Activated naive CD4-positive, alpha-beta T cell (primary cell): ENCODE results near the gene SOCS7.

ENCODE experiments used
- DNase-seq, 4 experiments: peaks; one replicate each; lab custom pipeline; 2025; lab: John Stamatoyannopoulos, UW

Gene SOCS7

DNA sequence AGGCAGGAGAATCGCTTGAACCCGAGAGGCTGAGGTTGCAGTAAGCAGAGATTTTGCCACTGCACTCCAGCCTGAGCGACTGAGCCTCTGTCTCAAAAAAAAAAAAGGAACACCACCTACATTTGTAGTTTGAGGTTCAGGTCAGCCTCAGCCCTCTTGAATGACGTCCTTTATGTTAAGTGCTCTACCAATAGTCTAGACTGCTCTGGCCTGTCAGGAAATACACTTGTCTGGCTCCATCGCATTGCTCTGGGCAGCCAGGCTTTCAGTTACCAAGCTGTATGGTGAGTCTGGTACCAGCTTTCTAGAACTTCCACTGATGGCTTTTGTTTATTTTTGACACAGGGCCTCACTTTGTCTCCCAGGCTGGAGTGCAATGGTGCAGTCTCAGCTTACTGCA, 11.4 kb downstream of the SOCS7 start:
- no peak for DNase-seq

DNA sequence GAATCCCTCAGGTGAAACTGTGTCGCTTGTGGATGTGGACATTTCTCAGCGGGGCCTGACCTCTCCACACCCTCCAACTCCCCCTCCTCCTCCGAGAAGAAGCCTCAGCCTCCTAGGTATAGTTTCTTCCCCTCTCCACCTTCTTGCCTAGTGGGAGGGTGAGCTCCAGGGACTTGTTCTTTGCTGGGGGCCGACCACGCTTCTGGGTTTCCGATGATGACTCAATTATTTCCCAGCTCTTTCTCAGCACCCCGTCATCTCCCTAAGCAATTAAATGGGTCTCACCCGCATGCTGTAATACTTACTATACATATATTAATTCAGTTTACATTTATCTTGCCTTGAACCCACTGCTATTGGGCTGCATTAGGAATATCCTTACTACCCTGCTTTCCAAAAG, 13.1 kb downstream of the SOCS7 start:
- no peak for DNase-seq

DNA sequence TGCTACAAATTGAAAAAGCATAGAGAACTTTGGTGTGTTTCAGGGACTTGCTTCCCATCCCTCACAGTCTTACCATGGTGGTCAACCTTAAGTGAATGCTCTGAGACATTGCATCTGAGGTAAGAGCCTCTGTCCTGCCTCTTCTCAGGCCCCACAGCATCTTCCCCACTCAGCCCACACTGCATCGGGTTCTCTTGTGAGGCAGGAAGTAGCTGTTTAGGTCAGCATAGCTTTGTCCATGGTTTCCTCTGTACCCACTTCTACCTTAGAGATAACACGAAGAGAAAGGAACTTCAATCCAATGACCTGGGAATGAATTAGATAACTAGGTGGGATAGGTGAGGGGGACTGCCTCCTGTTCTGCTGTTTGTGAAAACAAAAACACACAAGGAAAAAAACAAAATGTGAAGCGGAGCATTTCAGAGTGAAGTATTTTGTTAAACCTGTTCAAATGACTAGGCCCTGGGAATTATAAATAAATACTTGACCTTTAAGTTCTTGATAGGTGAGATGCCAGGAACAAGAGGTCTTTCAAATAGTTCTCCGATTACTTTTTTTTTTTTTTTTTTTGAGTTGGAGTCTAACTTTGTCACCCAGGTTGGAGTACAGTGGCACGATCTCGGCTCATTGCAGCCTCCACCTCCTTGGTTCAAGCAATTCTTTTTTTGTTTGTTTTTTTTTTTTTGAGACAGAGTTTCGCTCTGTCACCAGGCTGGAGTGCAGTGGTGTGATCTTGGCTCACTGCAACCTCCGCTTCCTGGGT, 17.7 kb downstream of the SOCS7 start:
- no peak for DNase-seq

DNA sequence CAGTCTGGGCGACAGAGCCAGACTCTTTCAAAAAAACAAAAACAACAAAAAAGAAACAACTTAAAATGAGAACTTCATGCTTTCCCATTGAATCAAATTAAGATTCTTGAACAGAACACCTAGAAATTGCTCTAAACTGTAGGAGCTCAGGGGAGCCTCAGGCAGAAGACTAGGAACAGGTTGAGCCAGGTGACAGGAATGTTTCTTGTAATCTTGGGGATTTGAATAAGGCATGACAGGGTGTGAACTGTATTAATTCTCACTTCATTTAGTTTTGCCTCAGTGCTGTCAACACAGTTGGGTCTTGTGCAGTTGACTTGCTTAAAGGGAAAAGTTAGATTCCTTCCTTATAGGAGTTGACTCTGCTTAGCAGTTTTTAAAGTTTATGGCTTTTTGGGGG, 27.8 kb downstream of the SOCS7 start:
- no peak for DNase-seq

DNA sequence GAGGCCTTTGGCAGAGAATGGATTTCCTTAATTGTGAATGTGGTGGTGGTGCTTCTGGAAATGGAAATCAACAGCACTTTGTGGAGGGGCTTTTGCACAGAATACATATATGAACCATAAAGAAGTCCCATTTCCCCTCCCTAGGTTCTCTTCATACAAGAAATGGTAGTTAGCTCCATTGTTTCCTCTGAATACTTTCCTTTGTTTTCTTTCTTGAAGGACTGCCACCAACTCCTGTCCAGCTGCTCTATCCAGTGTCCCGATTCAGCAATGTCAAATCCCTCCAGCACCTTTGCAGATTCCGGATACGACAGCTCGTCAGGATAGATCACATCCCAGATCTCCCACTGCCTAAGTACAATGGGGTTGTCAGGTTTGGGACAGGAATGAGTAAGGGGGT, 43.4 kb downstream of the SOCS7 start:
- no peak for DNase-seq

DNA sequence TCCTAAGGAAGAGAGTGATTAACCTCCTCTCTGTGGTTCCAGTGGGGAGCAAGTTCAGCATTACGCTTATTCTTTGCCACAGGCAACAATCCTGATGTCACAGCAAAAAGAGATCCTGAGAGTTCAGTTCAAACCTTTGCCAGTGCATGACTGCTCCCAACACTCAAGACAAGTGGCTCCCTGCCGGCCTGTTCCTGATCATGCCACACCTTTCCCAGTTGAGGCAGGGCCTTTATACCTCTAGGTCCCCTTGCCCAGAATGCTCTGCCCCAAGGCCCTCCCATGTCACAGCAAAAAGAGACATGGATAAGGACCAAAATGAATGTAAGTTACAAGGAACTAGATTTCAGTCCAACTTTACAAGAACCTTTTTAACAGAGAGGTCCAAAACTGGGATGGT, 45.6 kb downstream of the SOCS7 start:
- no peak for DNase-seq

DNA sequence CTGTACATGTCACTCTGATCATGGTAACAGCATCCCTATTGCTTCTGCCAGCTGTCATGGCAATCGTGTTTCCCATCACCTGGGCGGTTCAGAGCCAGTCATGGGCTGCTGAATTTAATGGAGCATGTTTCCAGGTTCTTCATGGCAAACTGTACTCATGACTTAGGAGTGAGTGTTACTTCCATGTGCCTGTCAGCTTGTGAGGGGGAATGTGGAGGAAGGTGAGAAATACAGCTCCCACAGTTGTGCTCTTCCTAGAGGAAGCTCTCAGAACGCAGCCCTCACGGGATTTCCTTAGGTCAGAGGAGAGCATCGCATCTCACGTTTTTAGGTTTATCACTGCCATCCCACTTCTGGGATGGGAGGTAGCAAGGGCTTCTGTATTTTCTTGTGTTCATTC, 48.6 kb downstream of the SOCS7 start:
- no peak for DNase-seq

DNA sequence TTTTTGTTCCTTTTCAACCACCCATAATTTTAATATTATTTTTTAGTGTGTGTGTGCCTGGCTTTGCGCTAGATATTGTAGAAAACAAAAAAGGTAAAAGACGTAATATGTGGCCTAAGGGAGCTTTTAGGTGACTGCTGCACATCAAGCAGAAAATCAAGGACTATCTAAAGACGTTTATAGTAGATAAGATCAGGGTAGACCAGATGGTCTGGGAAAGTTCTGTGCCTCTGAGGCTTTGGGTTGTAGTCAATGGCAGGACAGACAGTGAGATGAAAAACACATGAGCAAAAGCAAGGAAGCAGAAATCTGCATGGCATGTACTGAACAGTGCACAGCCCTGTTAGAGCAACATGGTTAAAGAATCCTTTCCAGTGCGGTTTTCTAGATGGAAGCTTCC, 49.8 kb downstream of the SOCS7 start:
- no peak for DNase-seq

DNA sequence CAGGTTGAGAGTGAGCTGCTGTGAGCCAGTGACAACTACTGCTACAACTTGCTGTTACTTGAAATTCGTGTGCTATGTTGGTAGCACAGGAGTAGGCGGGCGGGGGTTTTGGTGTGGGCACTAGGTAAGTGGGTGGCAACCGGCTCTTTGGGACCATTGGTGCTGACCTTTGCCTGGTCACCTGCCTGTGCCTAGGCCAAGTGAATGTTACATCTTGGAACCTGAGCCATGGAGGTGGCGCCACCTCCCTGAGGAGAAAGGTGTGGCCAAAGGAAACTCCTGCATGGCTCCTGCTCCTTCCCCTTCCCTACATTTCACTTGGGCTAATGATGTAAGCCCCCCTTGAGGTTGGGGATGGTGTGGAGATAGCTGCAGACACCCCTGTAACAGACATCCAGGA, 51.3 kb downstream of the SOCS7 start:
- no peak for DNase-seq

DNA sequence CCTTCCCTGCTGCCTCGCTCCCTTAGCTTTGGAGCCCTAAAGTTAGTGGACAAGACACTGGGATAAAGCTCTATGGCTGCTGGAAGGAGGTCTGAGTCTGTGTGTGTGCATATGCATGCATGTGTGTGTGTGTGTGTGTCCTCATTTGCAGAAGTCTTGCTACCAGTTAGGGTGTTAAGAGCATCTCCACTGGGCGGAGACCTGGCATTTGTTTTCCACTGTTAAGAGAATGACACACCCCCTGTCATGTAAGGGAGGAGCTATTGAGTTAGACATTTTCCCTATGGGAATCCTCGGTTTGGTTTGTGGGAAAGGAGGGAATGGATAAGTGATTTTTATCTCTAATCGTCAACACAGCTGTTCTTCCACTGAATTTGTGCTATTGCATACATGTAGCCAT, 51.8 kb downstream of the SOCS7 start:
- DNase-seq, result no peak

DNA sequence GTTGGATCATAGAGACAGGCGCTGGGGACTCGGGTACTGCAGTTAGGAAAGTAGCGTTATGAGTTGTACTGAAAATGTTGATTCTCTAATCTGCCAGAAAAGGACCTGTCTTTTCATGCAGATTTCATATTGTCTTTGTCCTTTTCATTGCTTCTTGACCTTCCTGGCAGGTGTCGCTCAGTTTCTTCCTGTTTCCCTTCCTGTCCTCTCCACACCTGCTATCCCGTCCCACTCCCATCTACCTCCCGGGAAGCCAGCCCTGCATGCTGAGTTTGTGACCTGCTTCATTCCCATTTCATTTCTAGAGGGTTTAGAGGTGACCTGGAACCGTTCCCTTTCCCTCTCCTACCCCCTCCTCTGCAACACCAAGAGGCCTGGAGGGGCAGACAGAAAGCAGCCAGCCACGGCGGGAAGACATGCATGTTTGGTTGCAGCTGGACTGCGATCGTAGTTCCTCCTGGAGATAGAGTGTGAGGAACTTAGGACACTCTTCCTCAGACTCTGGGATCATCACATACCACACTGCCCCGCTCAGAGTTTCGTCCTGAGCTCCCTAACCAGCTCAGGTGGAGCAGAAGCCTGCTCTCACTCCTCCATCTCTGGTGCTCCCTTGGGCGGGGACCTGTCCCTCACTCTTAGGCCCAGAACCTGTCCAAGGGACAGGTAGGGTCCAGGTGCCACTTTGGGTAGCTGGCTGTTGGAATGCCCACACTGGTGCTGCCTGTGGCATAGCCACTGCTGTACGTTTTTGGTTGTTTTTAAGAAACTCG, 52.7 kb downstream of the SOCS7 start:
- no peak for DNase-seq

DNA sequence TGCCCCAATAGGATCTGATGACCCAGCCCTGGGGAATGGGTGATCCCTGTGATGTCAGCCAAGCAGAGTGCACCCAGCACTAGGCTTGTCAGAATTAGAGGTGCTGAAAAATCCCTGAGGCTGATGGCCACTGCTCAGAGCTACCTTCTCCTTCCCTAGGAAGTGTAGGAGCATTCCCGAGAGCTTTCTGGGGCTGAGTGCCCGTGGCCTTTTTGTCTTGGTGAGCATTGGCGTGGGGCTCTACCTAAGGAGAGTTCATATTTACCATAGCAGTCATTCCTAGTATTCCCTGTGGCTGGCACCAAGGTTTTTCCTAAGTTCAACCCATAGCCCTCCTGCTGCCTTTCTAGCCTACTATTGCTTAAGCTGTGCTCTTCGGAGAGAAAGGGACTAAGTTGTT, 54.0 kb downstream of the SOCS7 start:
- DNase-seq, result no peak

DNA sequence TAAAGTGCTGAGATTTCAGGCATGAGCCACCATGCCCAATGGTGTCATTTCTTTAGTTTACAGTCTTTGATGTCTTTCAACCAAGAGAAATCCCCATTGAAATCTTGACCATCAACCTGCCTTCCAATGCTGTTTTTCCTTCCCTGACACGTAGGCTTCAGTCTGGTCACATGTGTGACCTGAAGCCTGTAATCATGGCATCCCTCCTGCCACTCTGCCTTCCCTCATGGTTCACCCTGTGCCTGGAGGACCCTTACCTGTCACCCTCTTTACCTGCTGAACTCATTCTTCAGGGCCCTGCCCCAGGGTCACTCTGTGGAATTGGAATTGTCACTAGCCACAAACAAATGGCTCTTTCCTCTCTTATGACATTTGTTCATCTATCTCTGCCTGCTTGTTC, 58.6 kb downstream of the SOCS7 start:
- no peak for DNase-seq

DNA sequence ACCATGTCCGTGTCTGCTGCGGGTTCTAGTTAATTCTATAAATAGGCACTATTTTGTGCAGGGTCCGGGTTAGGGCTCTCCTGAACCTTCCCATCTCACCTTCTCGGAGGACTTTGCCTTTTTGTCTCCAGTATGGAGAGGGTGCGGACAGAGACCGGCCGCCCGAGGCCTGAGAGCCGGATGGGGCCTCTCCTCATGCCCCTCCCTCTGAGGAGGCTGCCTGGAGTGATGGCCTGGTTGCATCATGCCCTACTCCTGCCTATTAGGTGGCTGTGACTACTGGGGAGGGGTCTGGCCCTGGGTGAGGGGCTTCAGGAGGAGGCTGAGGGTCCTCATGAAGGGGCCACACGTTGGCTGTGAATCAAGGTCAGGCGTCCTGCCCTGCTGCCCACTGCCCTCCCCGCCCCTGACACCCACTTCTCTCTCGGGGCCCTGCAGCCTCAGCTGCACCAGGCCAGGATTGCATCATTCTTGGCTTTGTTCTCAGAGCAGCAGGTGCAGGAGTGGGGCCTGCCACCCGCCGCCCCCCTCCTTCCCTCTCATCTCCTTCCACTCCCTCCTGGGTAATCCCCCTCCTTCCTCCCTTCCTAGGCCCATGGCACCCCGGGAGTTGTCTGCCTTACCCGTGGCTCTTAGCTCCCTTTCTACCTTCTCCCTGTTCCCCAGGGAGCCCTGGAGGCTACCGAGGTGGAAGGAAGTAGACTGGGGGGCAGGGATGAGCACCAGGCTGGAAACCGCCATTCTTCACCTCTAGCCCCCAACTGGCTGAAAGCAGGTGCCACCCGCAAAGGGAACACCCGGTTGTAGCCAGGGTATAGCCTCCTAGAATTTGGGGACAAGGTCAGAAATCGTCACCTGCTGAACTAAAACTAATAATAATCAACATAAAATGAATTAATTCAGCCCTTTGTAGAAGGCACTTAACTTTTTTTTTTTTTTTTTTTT, 63.9 kb downstream of the SOCS7 start:
- no peak for DNase-seq

DNA sequence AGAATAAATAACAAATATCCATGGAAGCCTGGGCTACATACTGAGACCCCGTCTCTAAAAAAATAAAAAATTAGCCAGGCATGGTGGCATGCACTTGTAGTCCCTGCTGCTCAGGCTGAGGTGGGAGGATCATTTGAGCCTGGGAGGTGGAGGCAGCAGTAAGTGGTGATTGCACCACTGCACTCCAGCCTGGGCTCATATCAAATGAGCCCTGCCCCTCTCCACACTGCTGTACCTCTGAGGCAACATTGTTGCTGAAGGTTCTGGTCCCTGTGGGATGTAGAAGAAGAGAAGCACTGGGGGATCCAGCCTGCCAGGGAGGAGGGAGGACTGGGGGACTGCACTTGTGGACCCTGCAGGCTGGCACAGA, 65.2 kb downstream of the SOCS7 start:
- DNase-seq, result no peak

DNA sequence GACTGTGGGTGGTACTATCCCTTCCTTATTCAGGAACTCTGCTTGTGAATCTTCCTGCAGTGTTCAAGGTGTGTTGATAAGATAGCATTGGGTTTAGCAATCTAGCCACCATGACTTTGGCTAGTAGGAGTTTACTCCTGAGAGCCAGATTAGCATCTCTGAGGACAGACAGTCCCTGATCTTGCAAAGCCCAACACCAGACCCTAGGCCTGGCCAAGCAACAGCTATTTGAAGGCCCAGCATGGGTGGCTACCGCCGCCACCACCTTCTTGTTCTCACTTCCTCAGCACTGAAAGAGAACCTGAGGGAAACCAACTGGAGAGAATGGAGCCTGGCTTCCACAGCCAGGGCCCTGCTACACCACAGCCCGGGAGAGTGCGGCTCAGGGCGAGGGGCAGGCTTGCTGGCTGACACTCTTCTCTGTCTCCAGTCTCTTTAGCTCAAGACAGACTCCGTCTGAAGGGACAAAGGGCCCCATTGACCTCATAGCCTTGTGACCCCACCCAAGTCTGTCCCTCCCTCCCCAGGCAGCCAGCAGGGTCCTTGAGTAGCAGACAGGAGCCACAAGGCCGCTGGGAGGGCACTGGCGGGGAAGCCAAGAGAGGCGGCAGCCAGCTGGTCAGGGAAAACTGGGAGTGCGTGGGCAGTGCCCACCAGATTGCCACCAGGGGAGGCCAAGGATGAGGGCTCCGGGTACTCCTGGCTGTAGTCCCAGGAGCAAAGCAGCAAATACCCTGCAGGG, 65.7 kb downstream of the SOCS7 start:
- no peak for DNase-seq

DNA sequence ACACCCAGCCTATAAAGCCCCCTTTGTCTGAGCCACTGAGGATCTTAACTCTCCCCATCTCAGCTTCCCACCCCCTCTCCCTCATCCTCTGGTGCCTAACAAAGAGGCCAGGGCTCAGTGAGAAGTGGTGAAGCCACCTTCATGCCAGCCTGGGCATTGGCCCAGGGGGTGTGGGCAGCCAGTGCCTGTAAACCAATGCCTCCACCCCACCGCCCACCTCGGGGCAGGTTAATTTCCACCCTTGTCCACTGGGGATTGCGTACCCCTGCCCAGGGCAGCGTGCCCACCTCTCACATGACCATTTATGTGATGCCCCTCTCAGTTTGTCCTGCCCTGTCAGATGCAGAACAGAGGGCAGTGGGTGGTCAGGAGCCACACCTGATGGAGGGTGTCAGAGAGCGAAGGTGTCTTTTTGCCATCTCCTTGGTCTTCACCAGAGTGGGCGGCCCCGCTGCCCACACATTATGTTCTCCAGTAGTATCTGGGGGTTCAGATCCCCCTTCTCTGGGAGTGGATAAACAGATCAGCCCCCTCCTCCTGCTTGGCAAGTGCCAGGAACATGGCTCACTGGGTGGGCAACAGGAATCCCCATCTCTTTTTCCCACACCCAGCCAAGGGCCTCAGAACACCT, 66.5 kb downstream of the SOCS7 start:
- no peak for DNase-seq

DNA sequence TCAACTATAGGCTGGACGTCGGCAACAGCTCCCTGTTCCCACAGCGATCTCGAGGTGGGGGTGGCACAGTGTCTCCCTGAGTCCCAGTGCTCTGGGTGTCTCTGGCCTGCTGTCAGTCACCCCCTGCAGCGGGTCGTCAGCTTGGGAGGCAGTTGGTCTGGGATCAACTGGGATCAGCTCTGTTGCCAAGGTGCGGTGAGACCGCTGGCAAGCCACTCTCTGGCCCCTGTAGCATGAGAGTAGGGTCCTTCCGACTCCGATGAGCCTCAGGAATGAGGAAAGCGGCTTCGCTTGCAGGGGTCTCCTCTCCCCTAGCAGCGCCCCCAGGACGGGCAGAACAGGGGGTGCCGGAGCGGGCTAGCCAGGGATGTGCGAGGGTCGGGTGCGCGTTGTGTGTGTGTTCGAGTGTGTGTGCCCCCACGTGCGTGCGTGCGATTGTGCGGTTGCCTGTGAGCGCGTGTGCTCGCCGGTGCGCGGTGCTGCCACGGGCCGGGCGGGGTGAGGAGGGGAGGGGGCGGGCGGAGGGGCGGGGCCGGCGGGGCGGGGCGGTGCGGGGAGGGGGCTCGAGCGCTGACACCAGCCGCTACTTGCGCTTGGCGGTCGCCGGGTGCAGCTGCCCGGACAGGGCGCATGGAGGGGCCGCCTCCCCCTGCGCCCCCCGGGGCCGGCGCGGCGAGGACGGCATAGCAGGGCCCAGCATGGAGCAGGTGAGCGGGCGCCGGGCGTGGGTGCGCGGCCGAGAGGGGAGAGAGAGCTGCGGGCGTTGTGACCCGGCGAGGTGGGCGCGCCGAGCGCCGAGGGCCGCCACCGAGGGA, 67.3 kb downstream of the SOCS7 start:
- DNase-seq, result no peak

DNA sequence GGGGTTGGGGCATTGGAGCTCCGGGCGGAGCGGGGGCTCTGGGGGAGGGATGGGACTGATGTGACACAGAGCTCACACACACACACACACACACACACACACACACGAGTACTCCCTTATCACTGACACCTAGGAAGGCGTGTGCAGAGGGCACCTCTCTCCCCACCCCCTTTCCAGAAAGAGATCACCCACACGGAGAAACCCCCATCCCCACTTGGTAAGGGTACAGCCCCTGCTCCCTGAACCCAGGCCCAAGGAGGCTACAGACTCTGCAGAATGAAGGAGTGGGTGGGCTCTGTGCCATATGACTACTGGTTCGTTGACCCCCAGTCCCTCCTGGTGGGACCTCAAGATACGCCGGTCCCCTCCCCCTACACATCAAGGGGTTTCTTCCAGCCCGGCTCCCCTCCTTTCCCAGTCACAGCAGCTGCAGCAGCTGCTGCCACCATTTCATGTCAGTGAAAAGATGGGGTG, 67.9 kb downstream of the SOCS7 start:
- DNase-seq, result no peak

DNA sequence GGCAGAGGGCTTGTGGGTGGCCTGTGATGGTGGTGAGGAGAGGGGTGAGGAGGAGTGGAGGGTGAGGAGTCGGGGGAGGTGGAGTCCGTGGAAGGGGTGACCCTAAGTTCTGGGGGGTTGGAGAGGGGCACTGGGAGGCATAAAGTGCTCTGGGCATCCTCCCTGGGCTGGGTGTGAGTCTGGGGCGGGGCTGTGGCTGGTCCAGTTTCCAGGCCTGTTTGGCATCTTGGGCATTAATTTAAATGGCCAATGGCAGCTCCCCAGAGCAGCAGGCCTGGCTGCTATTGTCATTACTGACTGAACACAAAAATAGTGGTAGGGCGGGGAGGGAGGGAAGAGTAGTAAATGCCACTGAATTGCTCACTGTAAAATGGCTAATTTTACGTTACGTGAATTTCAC, 68.9 kb downstream of the SOCS7 start:
- DNase-seq, result no peak
